Activated CD4-positive, alpha-beta T cell treated with anti-CD3 and anti-CD28 coated beads, Interleukin-2, Interleukin-6, amounts not matched to agents 100 ng/mL and 50 ng/mL, durations not matched to agents 16 hours and 8 hours (primary cell): ENCODE results near the gene IFRD1.
A peak's percentile ranks its signal among the peaks of the same experiment; 100 is the strongest.
"Not testable (repeated sequence)": the region's sequence is repeated elsewhere in the genome, so short reads cannot be mapped to it uniquely, and the experiment has no call there.

Experiments
- DNase-seq: peaks from one replicate; pipeline ENCODE4 v3.0.0-alpha.2; 2020

Gene IFRD1

GRCh38 chr7:112444505-112444904 lies 5.8 kb upstream of the IFRD1 start:
- no peak for DNase-seq

- no peak for DNase-seq
Observed at GRCh38 chr7:112446431-112446830, 3.8 kb upstream of the IFRD1 start.

- no peak for DNase-seq
Observed at GRCh38 chr7:112447406-112447805, 2.9 kb upstream of the IFRD1 start.

GRCh38 chr7:112448381-112448780 lies 1.9 kb upstream of the IFRD1 start:
- DNase-seq: no peak

- DNase-seq: no peak
Observed at GRCh38 chr7:112448891-112449290, 1.4 kb upstream of the IFRD1 start.

- DNase-seq: peak; percentile 62
Observed at GRCh38 chr7:112449353-112449752, 907 bp upstream of the IFRD1 start.

- peak; percentile 94 for DNase-seq
Observed at GRCh38 chr7:112450807-112451761, 824 bp downstream of the IFRD1 start.

GRCh38 chr7:112452102-112452888 lies 2.0 kb downstream of the IFRD1 start:
- peak; percentile 17 for DNase-seq

GRCh38 chr7:112453505-112454171 lies 3.4 kb downstream of the IFRD1 start:
- no peak for DNase-seq

- DNase-seq: not testable (repeated sequence)
Observed at GRCh38 chr7:112454191-112454590, 3.9 kb downstream of the IFRD1 start.

GRCh38 chr7:112459645-112460044 lies 9.4 kb downstream of the IFRD1 start:
- no peak for DNase-seq

GRCh38 chr7:112462236-112462635 lies 12.0 kb downstream of the IFRD1 start:
- no peak for DNase-seq

GRCh38 chr7:112467867-112468266 lies 17.6 kb downstream of the IFRD1 start:
- no peak for DNase-seq

GRCh38 chr7:112470194-112470593 lies 19.9 kb downstream of the IFRD1 start:
- DNase-seq: no peak

GRCh38 chr7:112476390-112477052 lies 26.3 kb downstream of the IFRD1 start:
- DNase-seq: no peak

- no peak for DNase-seq
Observed at GRCh38 chr7:112481121-112481736, 31.0 kb downstream of the IFRD1 start.

GRCh38 chr7:112481833-112482670 lies 31.8 kb downstream of the IFRD1 start:
- no peak for DNase-seq

- DNase-seq: no peak
Observed at GRCh38 chr7:112484671-112485167, 34.5 kb downstream of the IFRD1 start.

- DNase-seq: no peak
Observed at GRCh38 chr7:112485766-112486165, 35.5 kb downstream of the IFRD1 start.

GRCh38 chr7:112487457-112488263 lies 37.4 kb downstream of the IFRD1 start:
- no peak for DNase-seq
